Measurements from ENCODE around the gene TAS1R3.

TAS1R3 gene

GRCh38 chr1:1294250-1294890 is 36.7 kb upstream of the TAS1R3 start:
- TF ChIP-seq ZNF565 (CRISPR knock-in tag; conservative IDR thresholded peaks at IDR 0.05; ENCODE audit: low read depth) = no peak
- TF ChIP-seq ISL1 (CRISPR knock-in tag; IDR thresholded peaks at IDR 0.05) = no peak
- no peak for TF ChIP-seq TOX (CRISPR knock-in tag; IDR thresholded peaks at IDR 0.05; ENCODE audit: borderline replicate concordance)
- TF ChIP-seq TCF4 (CRISPR knock-in tag; IDR thresholded peaks at IDR 0.05; ENCODE audit: borderline replicate concordance) = no peak
- TF ChIP-seq, protein P1, sequence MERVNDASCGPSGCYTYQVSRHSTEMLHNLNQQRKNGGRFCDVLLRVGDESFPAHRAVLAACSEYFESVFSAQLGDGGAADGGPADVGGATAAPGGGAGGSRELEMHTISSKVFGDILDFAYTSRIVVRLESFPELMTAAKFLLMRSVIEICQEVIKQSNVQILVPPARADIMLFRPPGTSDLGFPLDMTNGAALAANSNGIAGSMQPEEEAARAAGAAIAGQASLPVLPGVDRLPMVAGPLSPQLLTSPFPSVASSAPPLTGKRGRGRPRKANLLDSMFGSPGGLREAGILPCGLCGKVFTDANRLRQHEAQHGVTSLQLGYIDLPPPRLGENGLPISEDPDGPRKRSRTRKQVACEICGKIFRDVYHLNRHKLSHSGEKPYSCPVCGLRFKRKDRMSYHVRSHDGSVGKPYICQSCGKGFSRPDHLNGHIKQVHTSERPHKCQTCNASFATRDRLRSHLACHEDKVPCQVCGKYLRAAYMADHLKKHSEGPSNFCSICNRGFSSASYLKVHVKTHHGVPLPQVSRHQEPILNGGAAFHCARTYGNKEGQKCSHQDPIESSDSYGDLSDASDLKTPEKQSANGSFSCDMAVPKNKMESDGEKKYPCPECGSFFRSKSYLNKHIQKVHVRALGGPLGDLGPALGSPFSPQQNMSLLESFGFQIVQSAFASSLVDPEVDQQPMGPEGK (CRISPR knock-in tag; IDR thresholded peaks at IDR 0.05; ENCODE audit: borderline replicate concordance) = no peak
- no peak for TF ChIP-seq ZNF70 (CRISPR knock-in tag; IDR thresholded peaks at IDR 0.05)
- TF ChIP-seq ZC3H10 (CRISPR knock-in tag; IDR thresholded peaks at IDR 0.05) = no peak
- no peak for TF ChIP-seq CSRNP3 (CRISPR knock-in tag; IDR thresholded peaks at IDR 0.05)
- no peak for TF ChIP-seq GLIS3 (CRISPR knock-in tag; IDR thresholded peaks at IDR 0.05)
- no peak for TF ChIP-seq SNAI2 (CRISPR knock-in tag; IDR thresholded peaks at IDR 0.05)
- TF ChIP-seq ZFP3 (CRISPR knock-in tag; IDR thresholded peaks at IDR 0.05) = no peak
- TF ChIP-seq ESRRG (CRISPR knock-in tag; IDR thresholded peaks at IDR 0.05) = no peak
- TF ChIP-seq, protein P2, sequence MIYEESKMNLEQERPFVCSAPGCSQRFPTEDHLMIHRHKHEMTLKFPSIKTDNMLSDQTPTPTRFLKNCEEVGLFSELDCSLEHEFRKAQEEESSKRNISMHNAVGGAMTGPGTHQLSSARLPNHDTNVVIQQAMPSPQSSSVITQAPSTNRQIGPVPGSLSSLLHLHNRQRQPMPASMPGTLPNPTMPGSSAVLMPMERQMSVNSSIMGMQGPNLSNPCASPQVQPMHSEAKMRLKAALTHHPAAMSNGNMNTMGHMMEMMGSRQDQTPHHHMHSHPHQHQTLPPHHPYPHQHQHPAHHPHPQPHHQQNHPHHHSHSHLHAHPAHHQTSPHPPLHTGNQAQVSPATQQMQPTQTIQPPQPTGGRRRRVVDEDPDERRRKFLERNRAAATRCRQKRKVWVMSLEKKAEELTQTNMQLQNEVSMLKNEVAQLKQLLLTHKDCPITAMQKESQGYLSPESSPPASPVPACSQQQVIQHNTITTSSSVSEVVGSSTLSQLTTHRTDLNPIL (CRISPR knock-in tag; IDR thresholded peaks at IDR 0.05; ENCODE audit: low read depth) = no peak
- TF ChIP-seq RARB (CRISPR knock-in tag; IDR thresholded peaks at IDR 0.05) = no peak
- TF ChIP-seq ZNF8 (CRISPR knock-in tag; IDR thresholded peaks at IDR 0.05) = no peak
- TF ChIP-seq CSDC2 (CRISPR knock-in tag; IDR thresholded peaks at IDR 0.05) = no peak
- no peak for TF ChIP-seq ZFP30 (CRISPR knock-in tag; IDR thresholded peaks at IDR 0.05)
- TF ChIP-seq OSR1 (CRISPR knock-in tag; IDR thresholded peaks at IDR 0.05) = no peak
- TF ChIP-seq POU6F1 (CRISPR knock-in tag; IDR thresholded peaks at IDR 0.05; ENCODE audit: borderline replicate concordance, low read depth) = no peak
- no peak for TF ChIP-seq BACH2 (CRISPR knock-in tag; IDR thresholded peaks at IDR 0.05; ENCODE audit: borderline replicate concordance)
- no peak for ATAC-seq

DNA sequence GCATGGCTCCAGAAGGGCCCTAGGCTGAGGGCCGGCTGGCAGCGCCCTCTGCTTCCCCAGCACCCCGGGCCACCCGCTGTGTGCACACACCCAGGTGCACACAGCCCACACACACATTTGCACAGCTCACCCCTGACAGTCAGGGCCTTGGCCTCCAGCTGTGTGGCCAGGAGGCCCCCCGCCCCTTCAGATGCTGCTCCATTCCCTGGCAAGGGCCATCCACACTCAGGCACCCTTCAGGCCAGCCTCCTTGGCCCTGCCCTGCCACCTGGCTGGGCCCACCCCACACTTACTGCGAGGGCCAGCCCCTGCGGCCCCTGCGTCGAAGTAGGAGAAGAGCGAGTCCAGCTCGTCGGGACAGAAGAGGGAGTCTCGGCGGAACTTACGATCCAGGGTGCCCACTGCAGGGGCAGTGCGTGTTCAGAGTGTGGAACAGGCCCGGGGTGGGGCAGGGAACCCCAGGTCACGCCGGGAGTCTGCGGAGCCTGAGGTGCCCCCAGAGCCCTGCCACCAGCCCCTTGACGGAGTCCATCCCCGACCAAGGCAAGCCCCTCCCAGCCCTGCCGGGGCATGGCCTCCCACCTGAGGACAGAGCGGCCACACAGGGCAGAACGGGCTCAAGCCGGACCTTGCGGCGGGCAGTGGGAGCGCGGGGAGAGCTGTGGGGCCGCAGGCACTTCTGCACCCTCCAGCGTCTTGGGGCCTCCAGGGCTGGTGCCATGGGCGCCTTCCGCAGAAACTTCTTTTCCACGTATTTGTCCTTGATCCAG is 35.7 kb upstream of the TAS1R3 start:
- ATAC-seq = no peak
- TF ChIP-seq ZNF70 (CRISPR knock-in tag; IDR thresholded peaks at IDR 0.05) = no peak
- no peak for TF ChIP-seq TOX (CRISPR knock-in tag; IDR thresholded peaks at IDR 0.05; ENCODE audit: borderline replicate concordance)
- no peak for TF ChIP-seq CSRNP3 (CRISPR knock-in tag; IDR thresholded peaks at IDR 0.05)
- TF ChIP-seq PPARA (CRISPR knock-in tag; IDR thresholded peaks at IDR 0.05; ENCODE audit: borderline replicate concordance) = no peak
- TF ChIP-seq ARNTL (CRISPR knock-in tag; IDR thresholded peaks at IDR 0.05; ENCODE audit: borderline replicate concordance, low read depth) = no peak
- TF ChIP-seq GLIS3 (CRISPR knock-in tag; IDR thresholded peaks at IDR 0.05) = no peak
- no peak for TF ChIP-seq ISL1 (CRISPR knock-in tag; IDR thresholded peaks at IDR 0.05)
- no peak for TF ChIP-seq CSDC2 (CRISPR knock-in tag; IDR thresholded peaks at IDR 0.05)
- no peak for TF ChIP-seq RARB (CRISPR knock-in tag; IDR thresholded peaks at IDR 0.05)
- TF ChIP-seq, protein P1 (CRISPR knock-in tag; IDR thresholded peaks at IDR 0.05; ENCODE audit: borderline replicate concordance) = no peak
- TF ChIP-seq POU6F1 (CRISPR knock-in tag; IDR thresholded peaks at IDR 0.05; ENCODE audit: borderline replicate concordance, low read depth) = no peak
